HG02870 (cell line): ENCODE measurements around the gene NINJ1.

ENCODE experiments used
- ATAC-seq: cut with Tn5 transposase; IDR thresholded peaks from one replicate; pipeline ENCODE4 v1.9.1; 2021; ENCODE audit warnings: mild to moderate bottlenecking, moderate library complexity; ENCODE audit not compliant: unreplicated experiment

Gene NINJ1

GRCh38 chr9:93133681-93134014 lies 403 bp downstream of the NINJ1 start:
- ATAC-seq, result peak; percentile 33

GRCh38 chr9:93132946-93133680 lies 938 bp downstream of the NINJ1 start:
- no peak for ATAC-seq

GRCh38 chr9:93132287-93132927 lies 1.6 kb downstream of the NINJ1 start:
- ATAC-seq, result no peak

- ATAC-seq, result no peak
Measured at GRCh38 chr9:93131599-93132286, 2.3 kb downstream of the NINJ1 start.

- no peak for ATAC-seq
Measured at GRCh38 chr9:93130861-93131481, 3.1 kb downstream of the NINJ1 start.

GRCh38 chr9:93129691-93130500 lies 4.2 kb downstream of the NINJ1 start:
- no peak for ATAC-seq

- ATAC-seq, result no peak
Measured at GRCh38 chr9:93129286-93129685, 4.8 kb downstream of the NINJ1 start.

GRCh38 chr9:93128715-93129224 lies 5.3 kb downstream of the NINJ1 start:
- no peak for ATAC-seq

GRCh38 chr9:93128011-93128714 lies 5.9 kb downstream of the NINJ1 start:
- ATAC-seq, result no peak

GRCh38 chr9:93127395-93127911 lies 6.6 kb downstream of the NINJ1 start:
- no peak for ATAC-seq

- ATAC-seq, result no peak
Measured at GRCh38 chr9:93126825-93127368, 7.2 kb downstream of the NINJ1 start.

GRCh38 chr9:93126151-93126781 lies 7.8 kb downstream of the NINJ1 start:
- ATAC-seq, result no peak

- ATAC-seq, result no peak
Measured at GRCh38 chr9:93125331-93125894, 8.6 kb downstream of the NINJ1 start.

- ATAC-seq, result no peak
Measured at GRCh38 chr9:93124793-93125192, 9.3 kb downstream of the NINJ1 start.

GRCh38 chr9:93123561-93124283 lies 10.3 kb downstream of the NINJ1 start:
- no peak for ATAC-seq

- ATAC-seq, result no peak
Measured at GRCh38 chr9:93122721-93123221, 11.3 kb downstream of the NINJ1 start.

- no peak for ATAC-seq
Measured at GRCh38 chr9:93121316-93122241, 12.5 kb downstream of the NINJ1 start.
